ENCODE data around the gene SNX18. TPM values are rescaled to one million over a fixed set of nuclear protein-coding genes. Genes with fewer than 3 reads are reported as not detected.
A peak's percentile ranks its signal among the peaks of the same experiment; 100 is the strongest.
"Not testable (repeated sequence)": the region's sequence is repeated elsewhere in the genome, so short reads cannot be mapped to it uniquely, and the experiment has no call there.

SNX18 gene
- total and polyA plus RNA-seq, 5 donors from 2014 or later, result 1.2 to 13.8 (median 2.4) TPM

DNA sequence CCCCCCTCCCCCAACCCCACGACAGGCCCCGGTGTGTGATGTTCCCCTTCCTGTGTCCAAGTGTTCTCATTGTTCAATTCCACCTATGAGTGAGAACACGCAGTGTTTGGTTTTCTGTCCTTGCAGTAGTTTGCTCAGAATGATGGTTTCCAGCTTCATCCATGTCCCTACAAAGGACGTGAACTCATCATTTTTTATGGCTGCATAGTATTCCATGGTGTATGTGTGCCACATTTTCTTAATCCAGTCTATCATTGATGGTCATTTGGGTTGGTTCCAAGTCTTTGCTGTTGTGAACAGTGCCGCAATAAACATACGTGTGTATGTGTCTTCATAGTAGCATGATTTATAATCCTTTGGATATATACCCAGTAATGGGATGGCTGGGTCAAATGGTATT is 18.8 kb downstream of the SNX18 start:
- not testable (repeated sequence) for H3K27me3 Mint-ChIP-seq; H3K27me3 ChIP-seq (ENCODE audit: control insufficient read depth, insufficient read depth, low read length); DNase-seq; ATAC-seq (ENCODE audit: low read depth in 2 of 2); H3K4me3 ChIP-seq (ENCODE audit: low read depth, low read length); H3K36me3 ChIP-seq (ENCODE audit: control insufficient read depth, insufficient read depth, low read length); H3K4me3 Mint-ChIP-seq; H3K27ac ChIP-seq (ENCODE audit: insufficient read depth, low read length, poor library complexity, severe bottlenecking); H3K27ac Mint-ChIP-seq; H3K9me3 ChIP-seq (ENCODE audit: control insufficient read depth in 2 of 2, low read length in 2 of 2); H3K9me3 Mint-ChIP-seq; H3K4me1 ChIP-seq (ENCODE audit: control insufficient read depth, insufficient read depth, low read length, poor library complexity, severe bottlenecking)
- Mint-ChIP-seq H3K4me1 (peaks cover 0 to 53% (median 29%) of the 10 kb centered on the region in 4 donors), H3K36me3 (peaks cover 20% of the 10 kb centered on the region)

DNA sequence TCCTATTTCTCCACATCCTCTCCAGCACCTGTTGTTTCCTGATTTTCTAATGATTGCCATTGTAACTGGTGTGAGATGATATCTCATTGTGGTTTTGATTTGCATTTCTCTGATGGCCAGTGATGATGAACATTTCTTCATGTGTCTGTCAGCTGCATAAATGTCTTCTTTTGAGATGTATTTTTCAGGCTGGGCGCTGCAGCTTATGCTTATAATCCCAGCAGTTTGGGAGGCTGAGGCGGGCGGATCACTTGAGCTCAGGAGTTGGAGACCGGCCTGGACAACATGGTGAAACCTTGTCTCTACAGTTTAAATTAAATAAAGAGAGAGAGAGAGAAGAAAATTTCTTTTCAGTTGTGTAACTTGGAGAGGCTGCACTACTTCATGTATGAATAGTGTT is 19.3 kb downstream of the SNX18 start:
- H3K27ac Mint-ChIP-seq; H3K27me3 ChIP-seq (ENCODE audit: control insufficient read depth, insufficient read depth, low read length); ATAC-seq (ENCODE audit: low read depth in 2 of 2); DNase-seq; H3K9me3 Mint-ChIP-seq; H3K9me3 ChIP-seq (ENCODE audit: control insufficient read depth in 2 of 2, low read length in 2 of 2); H3K4me3 ChIP-seq (ENCODE audit: low read depth, low read length); H3K27me3 Mint-ChIP-seq; H3K4me1 ChIP-seq (ENCODE audit: control insufficient read depth, insufficient read depth, low read length, poor library complexity, severe bottlenecking); H3K36me3 ChIP-seq (ENCODE audit: control insufficient read depth, insufficient read depth, low read length); H3K4me3 Mint-ChIP-seq; H3K27ac ChIP-seq (ENCODE audit: insufficient read depth, low read length, poor library complexity, severe bottlenecking): not testable (repeated sequence)
- Mint-ChIP-seq H3K36me3 (peaks cover 20% of the 10 kb centered on the region), H3K4me1 (peaks cover 2 to 54% (median 26%) of the 10 kb centered on the region in 4 donors)

GRCh38 chr5:54537725-54538124 is 20.2 kb downstream of the SNX18 start:
- Mint-ChIP-seq H3K4me3 (peak overlapping the region in 1 of 4 donors; percentile 12), H3K36me3 (peaks cover 20% of the 10 kb centered on the region), H3K27ac (peak overlapping the region in 2 of 3 donors; percentile 26 to 62), H3K9me3 (peaks cover 0 to 4% (median 0%) of the 10 kb centered on the region in 7 donors), H3K27me3 (no peaks in the 10 kb centered on the region), H3K4me1 (peaks cover 9 to 55% (median 28%) of the 10 kb centered on the region in 4 donors)
- no peak overlapping the region for H3K4me3 ChIP-seq (ENCODE audit: low read depth, low read length)
- no peak overlapping the region for H3K27ac ChIP-seq (ENCODE audit: insufficient read depth, low read length, poor library complexity, severe bottlenecking)
- ATAC-seq (ENCODE audit: low read depth in 2 of 2), result no peak
- H3K27me3 ChIP-seq (ENCODE audit: control insufficient read depth, insufficient read depth, low read length), result no peaks in the 10 kb centered on the region
- no peaks in the 10 kb centered on the region for H3K36me3 ChIP-seq (ENCODE audit: control insufficient read depth, insufficient read depth, low read length)
- peaks cover 5% of the 10 kb centered on the region for H3K4me1 ChIP-seq (ENCODE audit: control insufficient read depth, insufficient read depth, low read length, poor library complexity, severe bottlenecking)
- H3K9me3 ChIP-seq (ENCODE audit: control insufficient read depth in 2 of 2, low read length in 2 of 2), result no peaks in the 10 kb centered on the region
- no peak for DNase-seq

DNA sequence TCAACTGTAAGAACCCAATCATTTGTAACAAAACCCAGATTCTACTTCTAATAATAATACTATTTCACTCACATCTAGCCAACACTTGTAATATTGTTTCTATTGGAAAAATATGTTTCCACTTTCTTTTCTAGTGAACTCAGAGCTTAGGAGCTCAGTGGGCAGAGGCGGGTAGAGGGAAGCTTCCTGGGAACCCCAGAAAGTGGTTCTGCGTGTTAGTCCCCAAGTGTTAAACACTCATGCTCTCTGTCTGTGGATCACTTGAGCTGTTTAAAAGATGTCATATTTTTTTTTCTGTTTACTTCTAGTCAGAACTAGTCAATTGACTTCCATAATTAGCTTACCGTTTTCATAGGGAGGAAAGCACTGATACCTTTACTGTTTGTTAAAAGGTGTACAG is 20.6 kb downstream of the SNX18 start:
- Mint-ChIP-seq H3K4me3 (no peak overlapping the region), H3K27ac (peak overlapping the region in 1 of 3 donors; percentile 62), H3K9me3 (peaks cover 0 to 4% (median 0%) of the 10 kb centered on the region in 7 donors), H3K4me1 (peaks cover 9 to 57% (median 28%) of the 10 kb centered on the region in 4 donors), H3K27me3 (no peaks in the 10 kb centered on the region), H3K36me3 (peaks cover 24% of the 10 kb centered on the region)
- Histone ChIP-seq H3K4me3 (ENCODE audit: low read depth, low read length) (no peak overlapping the region), H3K9me3 (ENCODE audit: control insufficient read depth in 2 of 2, low read length in 2 of 2) (no peaks in the 10 kb centered on the region), H3K36me3 (ENCODE audit: control insufficient read depth, insufficient read depth, low read length) (no peaks in the 10 kb centered on the region), H3K27ac (ENCODE audit: insufficient read depth, low read length, poor library complexity, severe bottlenecking) (no peak overlapping the region), H3K4me1 (ENCODE audit: control insufficient read depth, insufficient read depth, low read length, poor library complexity, severe bottlenecking) (peaks cover 5% of the 10 kb centered on the region), H3K27me3 (ENCODE audit: control insufficient read depth, insufficient read depth, low read length) (no peaks in the 10 kb centered on the region)
- ATAC-seq (ENCODE audit: low read depth in 2 of 2) (no peak), DNase-seq (no peak)

GRCh38 chr5:54539001-54539400 is 21.4 kb downstream of the SNX18 start:
- Histone ChIP-seq H3K4me3 (ENCODE audit: low read depth, low read length) (no peak overlapping the region), H3K36me3 (ENCODE audit: control insufficient read depth, insufficient read depth, low read length) (no peaks in the 10 kb centered on the region), H3K9me3 (ENCODE audit: control insufficient read depth in 2 of 2, low read length in 2 of 2) (no peaks in the 10 kb centered on the region), H3K27me3 (ENCODE audit: control insufficient read depth, insufficient read depth, low read length) (no peaks in the 10 kb centered on the region), H3K27ac (ENCODE audit: insufficient read depth, low read length, poor library complexity, severe bottlenecking) (no peak overlapping the region), H3K4me1 (ENCODE audit: control insufficient read depth, insufficient read depth, low read length, poor library complexity, severe bottlenecking) (peaks cover 5% of the 10 kb centered on the region)
- DNase-seq (no peak), ATAC-seq (ENCODE audit: low read depth in 2 of 2) (no peak)
- peaks cover 9 to 49% (median 22%) of the 10 kb centered on the region in 4 donors for H3K4me1 Mint-ChIP-seq
- peaks cover 0 to 4% (median 0%) of the 10 kb centered on the region in 7 donors for H3K9me3 Mint-ChIP-seq
- peak overlapping the region; percentile 3 to 32 (median 31) for H3K27ac Mint-ChIP-seq
- H3K36me3 Mint-ChIP-seq, result peaks cover 30% of the 10 kb centered on the region
- no peak overlapping the region for H3K4me3 Mint-ChIP-seq
- H3K27me3 Mint-ChIP-seq, result no peaks in the 10 kb centered on the region

DNA sequence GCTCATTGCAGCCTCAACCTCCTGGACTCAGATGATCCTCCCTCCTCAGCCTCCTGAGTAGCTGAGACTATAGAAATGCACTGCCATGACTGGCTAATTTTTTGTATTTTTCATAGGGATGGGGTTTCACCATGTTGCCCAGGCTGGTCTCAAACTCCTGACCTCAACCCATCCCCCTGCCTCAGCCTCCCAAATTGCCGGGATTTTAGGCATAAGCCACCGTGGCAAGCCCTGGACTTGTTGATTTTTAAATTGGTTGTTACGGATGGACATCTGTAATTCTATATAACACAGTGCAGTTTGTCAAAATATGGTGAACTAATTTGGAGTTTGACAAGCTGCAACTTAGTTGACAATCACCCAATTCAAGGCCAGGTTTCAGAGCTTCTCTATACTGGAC is 22.7 kb downstream of the SNX18 start:
- DNase-seq, result no peak
- Histone ChIP-seq H3K4me1 (ENCODE audit: control insufficient read depth, insufficient read depth, low read length, poor library complexity, severe bottlenecking) (peaks cover 5% of the 10 kb centered on the region), H3K27me3 (ENCODE audit: control insufficient read depth, insufficient read depth, low read length) (no peaks in the 10 kb centered on the region), H3K9me3 (ENCODE audit: control insufficient read depth in 2 of 2, low read length in 2 of 2) (no peaks in the 10 kb centered on the region), H3K4me3 (ENCODE audit: low read depth, low read length) (no peak overlapping the region), H3K27ac (ENCODE audit: insufficient read depth, low read length, poor library complexity, severe bottlenecking) (no peak overlapping the region), H3K36me3 (ENCODE audit: control insufficient read depth, insufficient read depth, low read length) (no peaks in the 10 kb centered on the region)
- H3K36me3 Mint-ChIP-seq, result peaks cover 32% of the 10 kb centered on the region
- H3K4me1 Mint-ChIP-seq, result peaks cover 9 to 43% (median 19%) of the 10 kb centered on the region in 4 donors
- no peak overlapping the region for H3K27ac Mint-ChIP-seq
- no peaks in the 10 kb centered on the region for H3K27me3 Mint-ChIP-seq
- no peak for ATAC-seq (ENCODE audit: low read depth in 2 of 2)
- H3K4me3 Mint-ChIP-seq, result no peak overlapping the region
- peaks cover 0 to 2% (median 0%) of the 10 kb centered on the region in 7 donors for H3K9me3 Mint-ChIP-seq

- Mint-ChIP-seq H3K4me3 (no peak overlapping the region), H3K36me3 (peaks cover 34% of the 10 kb centered on the region), H3K4me1 (peaks cover 9 to 35% (median 15%) of the 10 kb centered on the region in 4 donors), H3K9me3 (no peaks in the 10 kb centered on the region), H3K27ac (no peak overlapping the region), H3K27me3 (no peaks in the 10 kb centered on the region)
- DNase-seq (no peak), ATAC-seq (ENCODE audit: low read depth in 2 of 2) (no peak)
- H3K4me3 ChIP-seq (ENCODE audit: low read depth, low read length), result no peak overlapping the region
- H3K9me3 ChIP-seq (ENCODE audit: control insufficient read depth in 2 of 2, low read length in 2 of 2), result no peaks in the 10 kb centered on the region
- H3K27ac ChIP-seq (ENCODE audit: insufficient read depth, low read length, poor library complexity, severe bottlenecking), result no peak overlapping the region
- no peaks in the 10 kb centered on the region for H3K27me3 ChIP-seq (ENCODE audit: control insufficient read depth, insufficient read depth, low read length)
- H3K36me3 ChIP-seq (ENCODE audit: control insufficient read depth, insufficient read depth, low read length), result peaks cover 2% of the 10 kb centered on the region
- peaks cover 5% of the 10 kb centered on the region for H3K4me1 ChIP-seq (ENCODE audit: control insufficient read depth, insufficient read depth, low read length, poor library complexity, severe bottlenecking)
These were observed 24.5 kb downstream of the SNX18 start for GRCh38 chr5:54541823-54542783.

Data from CD4-positive, CD25-positive, alpha-beta regulatory T cell (primary cell).